ENCODE results near the gene TMEM145.

TMEM145 gene

DNA sequence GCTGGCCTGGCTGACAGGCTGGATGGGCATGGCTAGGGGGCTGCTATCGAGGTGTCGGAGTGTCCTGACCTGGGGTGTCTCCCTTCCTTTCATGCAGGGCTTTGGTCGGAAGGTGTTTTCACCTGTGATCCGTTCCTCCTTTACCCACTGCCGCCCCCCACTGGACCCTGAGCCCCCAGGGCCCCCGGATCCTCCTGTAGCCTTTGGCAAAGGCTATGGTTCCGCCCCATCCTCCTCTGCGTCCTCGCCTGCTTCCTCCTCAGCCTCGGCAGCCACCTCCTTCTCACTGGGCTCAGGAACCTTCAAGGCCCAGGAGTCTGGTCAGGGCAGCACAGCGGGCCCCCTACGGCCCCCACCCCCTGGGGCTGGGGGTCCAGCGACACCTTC lies 23.0 kb upstream of the TMEM145 start:
- no peak for DNase-seq

DNA sequence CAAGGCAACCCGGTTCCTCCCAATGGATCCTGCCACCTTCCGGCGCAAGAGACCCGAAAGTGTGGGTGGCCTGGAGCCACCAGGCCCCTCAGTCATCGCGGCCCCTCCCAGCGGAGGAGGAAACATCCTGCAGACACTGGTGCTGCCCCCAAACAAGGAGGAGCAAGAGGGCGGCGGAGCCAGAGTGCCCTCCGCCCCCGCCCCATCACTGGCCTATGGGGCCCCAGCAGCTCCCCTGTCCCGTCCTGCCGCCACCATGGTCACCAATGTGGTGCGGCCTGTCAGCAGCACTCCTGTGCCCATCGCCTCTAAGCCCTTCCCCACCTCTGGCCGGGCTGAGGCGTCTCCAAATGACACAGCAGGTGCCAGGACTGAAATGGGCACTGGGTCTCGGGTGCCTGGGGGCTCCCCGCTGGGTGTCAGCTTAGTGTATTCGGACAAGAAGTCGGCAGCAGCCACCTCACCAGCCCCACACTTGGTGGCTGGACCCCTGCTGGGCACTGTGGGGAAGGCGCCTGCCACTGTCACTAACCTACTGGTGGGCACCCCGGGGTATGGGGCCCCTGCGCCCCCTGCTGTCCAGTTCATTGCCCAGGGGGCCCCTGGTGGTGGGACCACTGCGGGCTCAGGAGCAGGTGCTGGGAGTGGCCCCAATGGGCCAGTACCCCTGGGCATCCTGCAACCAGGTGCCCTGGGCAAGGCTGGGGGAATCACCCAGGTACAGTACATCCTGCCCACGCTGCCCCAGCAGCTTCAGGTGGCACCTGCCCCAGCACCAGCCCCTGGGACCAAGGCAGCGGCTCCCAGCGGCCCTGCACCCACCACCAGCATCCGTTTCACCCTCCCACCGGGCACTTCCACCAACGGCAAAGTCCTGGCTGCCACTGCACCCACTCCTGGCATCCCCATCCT lies 22.3 kb upstream of the TMEM145 start:
- no peak for DNase-seq

DNA sequence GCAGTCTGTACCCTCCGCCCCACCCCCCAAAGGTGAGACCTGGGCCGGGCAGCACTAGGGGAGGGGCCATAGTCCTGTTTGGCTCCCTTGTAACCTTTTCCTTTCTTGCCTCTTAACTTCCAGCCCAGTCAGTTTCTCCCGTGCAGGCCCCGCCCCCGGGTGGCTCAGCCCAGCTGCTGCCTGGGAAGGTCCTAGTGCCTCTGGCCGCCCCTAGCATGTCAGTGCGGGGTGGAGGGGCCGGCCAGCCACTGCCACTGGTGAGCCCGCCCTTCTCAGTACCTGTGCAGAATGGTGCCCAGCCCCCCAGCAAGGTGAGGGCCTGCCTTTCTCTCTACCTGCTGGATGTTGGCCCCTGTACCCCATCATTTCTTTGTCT lies 21.7 kb upstream of the TMEM145 start:
- no peak for DNase-seq

DNA sequence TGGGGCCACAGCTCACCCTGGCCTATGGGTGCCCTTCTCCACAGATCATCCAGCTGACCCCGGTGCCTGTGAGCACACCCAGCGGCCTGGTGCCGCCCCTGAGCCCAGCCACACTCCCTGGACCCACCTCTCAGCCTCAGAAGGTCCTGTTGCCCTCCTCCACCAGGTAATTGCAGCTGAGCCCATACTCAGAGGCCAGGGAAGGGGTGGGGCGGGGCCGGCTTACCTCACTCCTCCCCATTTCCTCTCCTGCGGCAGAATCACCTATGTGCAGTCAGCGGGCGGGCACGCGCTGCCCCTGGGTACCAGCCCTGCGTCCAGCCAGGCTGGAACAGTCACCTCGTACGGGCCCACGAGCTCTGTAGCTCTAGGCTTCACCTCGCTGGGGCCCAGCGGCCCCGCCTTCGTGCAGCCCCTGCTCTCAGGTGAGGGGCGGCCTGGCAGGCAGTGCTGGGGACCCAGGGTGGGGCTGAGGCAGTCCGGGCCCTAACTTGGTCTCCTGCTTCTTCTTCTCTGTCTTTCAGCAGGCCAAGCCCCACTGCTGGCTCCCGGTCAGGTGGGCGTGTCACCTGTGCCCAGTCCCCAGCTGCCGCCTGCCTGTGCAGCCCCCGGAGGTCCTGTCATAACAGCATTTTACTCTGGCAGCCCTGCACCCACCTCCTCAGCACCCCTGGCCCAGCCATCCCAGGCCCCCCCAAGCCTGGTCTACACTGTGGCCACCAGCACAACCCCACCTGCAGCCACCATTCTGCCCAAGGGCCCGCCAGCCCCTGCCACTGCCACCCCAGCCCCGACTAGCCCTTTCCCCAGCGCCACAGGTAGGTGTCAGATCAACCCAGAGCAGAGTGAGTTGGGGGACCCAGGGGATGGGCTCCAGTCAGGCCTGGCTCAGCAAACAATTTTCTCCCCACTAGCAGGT lies 20.8 kb upstream of the TMEM145 start:
- DNase-seq = no peak

DNA sequence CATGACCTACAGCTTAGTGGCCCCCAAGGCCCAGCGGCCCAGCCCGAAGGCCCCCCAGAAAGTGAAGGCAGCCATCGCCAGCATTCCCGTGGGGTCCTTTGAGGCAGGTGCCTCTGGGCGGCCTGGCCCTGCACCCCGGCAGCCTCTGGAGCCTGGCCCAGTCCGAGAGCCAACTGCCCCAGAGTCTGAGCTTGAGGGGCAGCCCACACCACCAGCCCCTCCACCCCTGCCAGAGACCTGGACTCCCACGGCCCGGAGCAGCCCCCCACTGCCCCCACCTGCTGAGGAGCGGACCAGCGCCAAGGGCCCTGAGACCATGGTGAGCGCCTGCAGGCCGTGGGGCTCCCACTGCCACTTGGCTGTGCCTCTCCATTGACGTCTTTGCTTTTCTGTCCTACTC lies 20.1 kb upstream of the TMEM145 start:
- no peak for DNase-seq

DNA sequence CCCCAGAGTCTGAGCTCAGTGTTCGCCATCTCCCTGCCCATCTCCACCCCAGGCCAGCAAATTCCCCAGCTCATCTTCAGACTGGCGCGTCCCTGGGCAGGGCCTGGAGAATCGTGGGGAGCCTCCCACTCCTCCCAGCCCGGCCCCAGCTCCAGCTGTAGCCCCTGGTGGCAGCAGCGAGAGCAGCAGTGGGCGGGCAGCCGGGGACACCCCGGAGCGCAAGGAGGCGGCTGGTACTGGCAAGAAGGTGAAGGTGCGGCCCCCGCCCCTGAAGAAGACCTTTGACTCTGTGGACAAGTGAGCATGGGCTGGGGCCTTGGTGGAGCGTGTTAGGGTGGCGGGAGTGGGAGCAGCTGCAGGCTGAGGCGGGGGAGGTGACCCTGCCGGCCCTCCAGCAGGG lies 19.6 kb upstream of the TMEM145 start:
- no peak for DNase-seq

DNA sequence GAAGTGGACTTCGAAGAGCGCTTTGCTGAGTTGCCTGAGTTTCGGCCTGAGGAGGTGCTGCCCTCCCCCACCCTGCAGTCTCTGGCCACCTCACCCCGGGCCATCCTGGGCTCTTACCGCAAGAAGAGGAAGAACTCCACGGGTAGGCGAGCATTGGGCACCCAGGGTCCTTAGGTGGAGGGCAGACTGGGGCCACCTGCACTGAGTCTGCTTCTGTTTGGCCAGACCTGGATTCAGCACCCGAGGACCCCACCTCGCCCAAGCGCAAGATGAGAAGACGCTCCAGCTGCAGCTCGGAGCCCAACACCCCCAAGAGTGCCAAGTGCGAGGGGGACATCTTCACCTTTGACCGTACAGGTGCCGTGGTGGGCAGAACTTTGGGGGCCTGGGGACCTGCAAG lies 19.2 kb upstream of the TMEM145 start:
- DNase-seq = no peak

DNA sequence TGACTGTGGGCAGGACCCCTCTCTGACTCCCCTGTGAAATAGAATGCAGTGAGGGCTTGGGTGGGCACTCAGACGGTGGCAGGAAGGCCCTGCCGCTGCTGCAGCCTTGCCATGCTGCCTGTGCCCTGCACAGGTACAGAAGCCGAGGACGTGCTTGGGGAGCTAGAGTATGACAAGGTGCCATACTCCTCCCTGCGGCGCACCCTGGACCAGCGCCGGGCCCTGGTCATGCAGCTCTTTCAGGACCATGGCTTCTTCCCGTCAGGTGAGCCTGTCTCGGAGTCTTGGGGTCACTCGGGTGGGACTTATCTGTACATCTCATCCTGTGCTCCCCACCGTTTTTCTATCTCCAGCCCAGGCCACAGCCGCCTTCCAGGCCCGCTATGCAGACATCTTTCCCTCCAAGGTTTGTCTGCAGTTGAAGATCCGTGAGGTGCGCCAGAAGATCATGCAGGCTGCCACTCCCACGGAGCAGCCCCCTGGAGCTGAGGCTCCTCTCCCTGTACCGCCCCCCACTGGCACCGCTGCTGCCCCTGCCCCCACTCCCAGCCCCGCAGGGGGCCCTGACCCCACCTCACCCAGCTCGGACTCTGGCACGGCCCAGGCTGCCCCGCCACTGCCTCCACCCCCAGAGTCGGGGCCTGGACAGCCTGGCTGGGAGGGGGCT lies 18.5 kb upstream of the TMEM145 start:
- DNase-seq = no peak

DNA sequence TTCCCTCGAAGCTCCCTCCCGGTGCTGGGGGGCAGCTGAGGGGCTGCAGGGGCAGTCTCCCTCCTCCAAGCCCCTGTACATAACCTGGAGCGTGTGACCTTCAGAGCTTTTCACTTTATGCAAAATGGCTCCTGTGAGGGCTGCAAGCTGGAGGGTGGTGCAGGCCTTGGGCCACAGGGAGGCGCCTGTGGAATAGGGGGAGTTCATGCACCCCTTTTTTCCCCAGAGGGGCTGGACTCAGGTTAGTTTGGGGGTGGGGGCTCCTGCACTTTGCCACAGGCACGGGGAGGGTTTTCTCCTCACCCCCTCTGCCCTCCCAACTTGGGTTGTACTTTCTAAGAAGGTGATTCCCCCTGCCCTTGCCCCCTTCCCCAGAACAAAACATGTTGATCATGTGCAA lies 17.8 kb upstream of the TMEM145 start:
- DNase-seq = no peak

DNA sequence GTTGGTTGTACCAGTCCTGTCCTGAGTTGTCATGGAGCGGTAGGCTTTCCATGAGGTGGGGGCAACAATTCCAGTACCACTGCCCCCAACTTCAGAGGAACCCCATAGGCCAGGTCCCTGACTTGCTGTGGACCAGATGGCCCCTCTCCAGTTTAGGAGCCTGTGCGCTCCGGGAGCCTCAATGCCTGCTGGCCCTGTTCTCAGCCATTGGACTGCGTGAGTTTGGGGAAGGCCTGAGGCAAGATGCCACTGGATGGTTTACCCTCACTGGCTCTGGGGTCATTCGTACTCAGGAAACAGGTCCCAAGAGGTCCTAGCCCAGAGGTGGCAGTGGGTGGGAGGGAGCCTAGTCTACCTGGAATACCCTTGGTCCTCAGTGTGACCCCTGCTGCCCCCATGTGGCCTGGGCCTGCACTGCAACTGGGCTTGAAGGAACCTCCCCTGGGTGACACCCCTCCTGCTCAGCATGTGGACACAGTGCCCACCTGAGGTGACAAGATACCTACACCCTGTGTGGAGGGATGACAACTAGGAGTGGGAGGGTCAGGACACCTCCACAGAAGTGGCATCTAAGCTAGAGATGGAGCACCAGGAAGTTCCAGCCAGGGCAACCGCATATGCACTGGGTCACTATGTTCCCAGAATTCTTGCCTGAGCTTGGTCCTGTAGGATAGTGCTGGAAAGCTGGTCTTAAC lies 17.1 kb upstream of the TMEM145 start:
- DNase-seq = peak; percentile 73

DNA sequence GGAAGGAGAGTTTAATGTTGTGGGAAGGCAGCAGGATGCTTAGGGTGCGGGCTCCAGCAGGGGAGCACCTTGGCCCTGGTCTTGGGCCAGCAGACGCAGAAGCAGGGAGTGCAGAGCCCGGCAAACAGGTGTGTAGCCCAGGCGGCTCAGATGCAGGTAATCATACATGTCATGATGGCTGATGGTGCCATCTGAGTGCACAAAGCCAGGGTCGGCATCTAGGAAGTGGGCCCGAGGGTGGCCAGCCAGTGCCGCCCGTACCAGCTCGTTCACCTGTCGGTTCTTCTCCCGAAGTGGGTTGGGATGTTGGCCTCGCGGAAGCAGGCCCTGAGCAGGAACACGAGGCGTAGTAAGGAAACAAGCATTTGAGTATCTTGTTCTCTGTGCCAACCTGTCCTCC lies 16.1 kb upstream of the TMEM145 start:
- DNase-seq = no peak

DNA sequence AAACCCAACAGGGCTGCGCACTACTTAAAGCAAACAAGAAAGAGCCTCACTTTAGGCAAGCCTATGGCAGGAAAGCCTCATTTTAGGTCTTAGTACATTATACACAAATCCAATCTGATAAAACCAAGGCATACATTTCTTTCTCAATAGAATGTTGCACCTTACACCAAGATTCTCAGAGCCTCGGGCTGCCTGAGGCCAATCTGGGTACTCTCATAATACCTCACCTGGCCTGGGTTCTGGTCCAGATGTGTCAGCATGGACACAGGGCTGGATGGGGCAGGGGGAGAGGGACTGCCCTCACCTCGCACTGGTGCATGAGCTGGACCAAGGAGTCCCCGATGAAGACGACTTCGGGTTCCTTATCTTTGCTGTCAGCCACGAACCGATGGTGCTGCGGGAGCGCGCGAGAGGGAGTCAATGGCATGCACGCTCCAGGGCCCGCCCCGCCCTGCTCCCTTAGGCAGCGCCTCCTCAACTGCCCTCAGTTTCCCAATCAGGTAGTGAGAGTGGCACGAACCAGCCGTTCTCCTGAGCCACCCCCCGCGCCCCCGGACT lies 11.4 kb upstream of the TMEM145 start, which contains the start of gene PRR19:
Gene PRR19, plus strand, starts transcription at position 487 of the 558 bp plus-strand sequence. CDS start 7,453 bp downstream, outside the sequence.
- no peak for DNase-seq

DNA sequence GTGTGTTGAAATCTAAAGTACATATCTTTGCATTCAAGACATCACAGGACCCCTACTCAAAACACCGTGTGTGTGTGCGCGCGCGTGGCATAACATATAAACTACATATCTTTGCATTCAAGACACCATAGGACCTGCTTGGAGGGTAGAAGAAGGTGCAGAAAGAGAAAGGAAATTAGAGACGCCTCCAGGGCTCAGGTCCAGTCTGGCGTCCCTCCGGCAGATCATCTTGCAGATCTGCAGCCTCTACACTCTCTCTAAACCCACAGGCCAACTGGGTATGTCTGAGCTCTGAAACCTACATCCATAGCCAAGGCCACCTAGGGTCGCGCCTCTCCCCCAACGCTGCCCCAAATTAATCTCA lies 10.0 kb upstream of the TMEM145 start:
- no peak for DNase-seq

DNA sequence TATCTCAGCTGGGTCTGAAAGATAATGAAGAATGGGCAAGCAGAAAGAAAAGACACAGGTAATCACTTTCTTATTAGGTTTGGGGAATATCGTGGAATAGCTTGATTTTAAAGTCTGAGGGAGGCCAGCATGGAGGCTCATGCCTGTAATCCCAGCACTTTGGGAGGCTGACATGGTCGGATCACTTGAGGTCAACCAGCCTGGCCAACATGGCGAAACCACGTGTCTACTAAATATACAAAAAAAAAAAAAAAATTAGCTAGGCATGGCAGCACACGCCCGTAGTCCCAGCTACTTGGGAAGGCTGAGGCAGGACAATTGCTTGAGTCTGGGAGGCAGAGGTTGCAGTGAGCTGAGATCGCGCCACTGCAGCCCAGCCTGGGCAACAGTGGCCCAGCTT lies 9.2 kb upstream of the TMEM145 start:
- no peak for DNase-seq

DNA sequence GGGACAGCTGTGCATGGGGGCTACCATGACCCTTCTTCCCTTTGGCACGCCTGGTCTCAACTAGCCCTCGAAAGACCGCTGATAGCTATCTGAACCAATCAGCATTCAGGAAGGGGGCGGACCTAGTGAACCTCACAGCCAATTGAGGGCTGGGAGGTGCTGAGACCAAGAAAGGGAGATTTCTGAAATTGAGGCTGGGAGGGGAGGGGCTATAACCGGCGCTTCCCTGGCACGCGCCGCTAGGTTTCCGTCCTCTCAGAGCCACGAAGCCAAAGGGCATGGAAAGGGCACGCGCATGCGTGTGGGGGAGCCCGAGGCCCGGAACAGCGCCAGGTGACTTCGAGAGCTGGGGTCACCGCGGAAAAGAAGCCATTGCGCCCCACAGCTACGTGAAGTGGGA lies 6.5 kb upstream of the TMEM145 start:
- DNase-seq = no peak

DNA sequence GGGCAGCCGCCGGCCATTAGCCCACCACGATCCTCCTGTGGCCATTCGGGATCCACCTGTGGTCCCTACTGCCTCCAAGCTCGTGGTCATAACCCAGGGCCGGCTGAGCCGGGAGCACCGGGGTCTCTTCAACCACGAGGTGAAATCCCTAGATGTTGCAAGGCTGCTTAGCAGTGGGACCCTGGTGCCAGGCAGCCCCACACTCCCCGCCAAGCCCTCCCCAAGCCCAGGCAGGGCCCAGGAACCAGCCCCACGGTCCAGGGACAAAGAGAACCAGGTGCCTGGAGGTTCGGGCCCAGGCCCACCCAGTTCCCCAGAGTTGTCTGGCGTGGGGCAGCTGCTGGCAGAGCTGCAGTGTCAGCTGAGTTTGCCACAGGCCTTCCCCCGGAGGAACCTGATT lies 3.4 kb upstream of the TMEM145 start:
- DNase-seq = no peak

DNA sequence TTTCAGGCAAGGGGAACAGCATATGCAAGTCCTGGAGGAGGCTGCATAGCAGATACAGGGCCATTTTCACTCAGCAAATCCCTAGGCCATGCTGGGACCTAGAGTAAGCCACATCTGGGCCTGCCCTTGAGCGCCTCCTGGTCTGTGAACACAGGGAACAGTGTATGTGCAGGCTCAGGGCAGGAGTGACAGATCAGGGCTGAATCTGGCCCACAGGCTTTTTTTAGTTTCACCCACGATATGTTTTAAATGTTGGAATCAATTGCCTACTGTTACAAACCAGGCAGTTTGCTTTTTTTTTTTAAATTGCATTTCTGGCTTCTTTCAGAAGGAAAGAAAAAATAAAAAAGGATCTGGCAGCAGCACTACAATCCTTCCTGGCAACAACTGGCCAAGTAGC lies 1.5 kb upstream of the TMEM145 start:
- no peak for DNase-seq

DNA sequence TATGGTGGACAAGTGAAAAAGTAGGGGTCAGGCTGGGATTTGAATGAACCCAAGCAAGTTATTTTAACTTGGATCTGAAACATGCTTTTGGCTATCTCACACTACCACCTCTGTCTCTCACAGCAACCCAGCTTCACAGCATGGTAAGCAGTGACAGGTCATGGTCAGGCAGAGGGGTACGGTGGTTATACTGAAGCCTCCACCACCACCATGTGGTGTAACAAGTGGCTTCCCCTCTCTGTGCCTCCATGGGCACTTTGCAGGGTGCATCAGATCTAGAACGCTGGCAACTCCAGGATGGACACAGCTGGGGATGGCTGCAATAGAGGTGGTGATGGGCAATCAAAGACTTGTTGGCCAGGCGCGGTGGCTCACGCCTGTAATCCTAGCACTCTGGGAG lies 739 bp upstream of the TMEM145 start:
- no peak for DNase-seq

DNA sequence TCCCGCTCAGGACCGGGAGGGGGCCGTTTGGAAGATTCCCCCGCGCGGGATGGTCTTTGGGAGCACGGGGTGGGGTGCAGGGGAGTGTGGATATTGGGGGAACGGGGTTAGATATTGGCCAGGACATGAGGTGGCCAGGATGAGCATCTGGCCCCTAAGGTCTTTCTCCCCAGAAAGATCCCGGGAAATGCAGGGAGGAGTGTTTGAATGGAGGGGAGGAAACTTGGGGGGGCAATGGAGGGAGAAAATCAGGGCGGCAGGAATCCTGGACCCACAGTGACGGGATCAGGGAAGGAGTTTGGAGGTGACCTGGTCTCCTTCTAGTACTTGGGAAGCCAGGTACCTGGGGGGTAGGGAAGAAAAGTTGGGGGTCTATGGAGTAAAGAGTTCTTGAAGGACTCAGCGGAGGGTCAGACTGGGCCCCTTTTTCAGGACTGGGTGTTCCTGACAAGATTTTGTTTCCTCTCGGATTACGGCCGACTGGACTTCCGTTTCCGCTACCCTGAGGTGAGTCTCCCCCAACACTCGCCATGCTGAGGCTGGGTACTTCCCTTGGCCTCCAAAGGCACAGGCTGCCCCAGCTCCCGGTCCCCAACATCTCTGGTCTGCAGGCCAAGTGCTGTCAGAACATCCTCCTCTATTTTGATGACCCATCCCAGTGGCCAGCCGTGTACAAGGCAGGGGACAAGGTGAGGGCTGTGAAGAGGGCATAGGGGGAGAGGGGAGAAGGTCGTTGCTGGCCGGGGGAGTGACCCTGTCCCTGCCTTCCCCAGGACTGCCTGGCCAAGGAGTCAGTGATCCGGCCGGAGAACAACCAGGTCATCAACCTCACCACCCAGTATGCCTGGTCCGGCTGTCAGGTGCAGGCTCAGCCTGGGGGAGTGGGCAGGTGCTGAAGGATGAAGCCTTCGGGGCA lies 989 bp downstream of the TMEM145 start:
- DNase-seq = no peak

DNA sequence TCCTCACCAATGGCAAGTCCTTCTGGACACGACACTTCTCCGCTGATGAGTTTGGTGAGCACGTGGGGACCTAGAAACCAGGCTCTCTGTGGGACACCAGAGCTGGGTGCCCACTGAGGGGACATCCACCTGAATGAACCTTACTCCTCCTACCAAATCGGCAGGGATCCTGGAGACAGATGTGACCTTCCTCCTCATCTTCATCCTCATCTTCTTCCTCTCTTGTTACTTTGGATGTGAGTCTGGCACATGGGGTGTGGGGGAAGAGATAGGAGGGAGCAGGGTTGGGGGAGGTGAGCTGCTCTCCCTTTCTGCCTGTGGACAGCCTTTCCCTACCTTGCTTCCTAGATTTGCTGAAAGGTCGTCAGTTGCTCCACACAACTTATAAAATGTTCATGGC lies 1.9 kb downstream of the TMEM145 start:
- no peak for DNase-seq
